Activated CD4-positive, CD25-positive, alpha-beta regulatory T cell treated with anti-CD3 and anti-CD28 coated beads, Interleukin-2, amount 50 U/mL, for 16 hours (primary cell): ENCODE results near the gene C16orf78.

Source experiments
- DNase-seq: peaks from one replicate; pipeline ENCODE4 v3.0.0-alpha.2; 2020; ENCODE audit warnings: low read depth, low spot score

C16orf78 gene

GRCh38 chr16:49428808-49429207 is 55.2 kb downstream of the C16orf78 start:
- DNase-seq = no peak

- DNase-seq = no peak
Measured at GRCh38 chr16:49431040-49431439, 57.4 kb downstream of the C16orf78 start.

GRCh38 chr16:49431591-49432290 is 58.1 kb downstream of the C16orf78 start:
- DNase-seq = no peak

- no peak for DNase-seq
Measured at GRCh38 chr16:49434733-49435132, 61.1 kb downstream of the C16orf78 start.

GRCh38 chr16:49436181-49436580 is 62.6 kb downstream of the C16orf78 start:
- no peak for DNase-seq

GRCh38 chr16:49437344-49437743 is 63.7 kb downstream of the C16orf78 start:
- no peak for DNase-seq

- DNase-seq = no peak
Measured at GRCh38 chr16:49439050-49439449, 65.4 kb downstream of the C16orf78 start.

GRCh38 chr16:49439676-49440075 is 66.1 kb downstream of the C16orf78 start:
- DNase-seq = no peak

- no peak for DNase-seq
Measured at GRCh38 chr16:49440156-49441065, 66.8 kb downstream of the C16orf78 start.

GRCh38 chr16:49441366-49441780 is 67.8 kb downstream of the C16orf78 start:
- DNase-seq = peak; percentile 21

- no peak for DNase-seq
Measured at GRCh38 chr16:49442805-49443204, 69.2 kb downstream of the C16orf78 start.

GRCh38 chr16:49443576-49443975 is 70.0 kb downstream of the C16orf78 start:
- DNase-seq = no peak

- no peak for DNase-seq
Measured at GRCh38 chr16:49446805-49447204, 73.2 kb downstream of the C16orf78 start.
